ENCODE measurements around the gene RNF26. TPM values are rescaled to one million over a fixed set of nuclear protein-coding genes. Genes with fewer than 3 reads are reported as not detected.

The RNF26 gene
- total and polyA plus RNA-seq, 10 of the 15 experiments (the other 5 are each of a cell fraction or from before 2014, with no cell fraction given): 2.8 to 54.5 (median 17.7) TPM

DNA sequence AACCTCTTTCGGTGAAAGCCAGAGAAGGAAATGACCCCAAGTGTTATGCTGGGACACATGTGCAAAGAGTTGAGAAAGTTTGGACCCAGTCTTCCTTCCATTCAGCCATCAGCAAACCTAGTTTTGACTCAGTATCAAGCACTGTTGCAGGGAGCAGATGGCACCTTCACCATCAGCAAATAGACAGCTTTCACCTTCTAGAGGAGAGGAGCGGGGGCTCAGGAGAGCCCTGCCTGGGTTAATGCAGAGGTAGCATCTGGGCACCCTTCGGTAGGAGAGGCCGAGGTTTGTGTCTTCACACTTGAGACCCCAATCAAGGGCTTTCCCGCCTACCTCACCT, 28.4 kb downstream of the RNF26 start:
- FAIRE-seq (no peak), ATAC-seq (no peak), DNase-seq (ENCODE audit: low read depth, low spot score) (no peak)
- H3K27ac ChIP-seq (ENCODE audit: control insufficient read depth, insufficient read depth): no peak overlapping the region
- WGBS (ENCODE audit: insufficient coverage, insufficient replicate concordance, low lambda C conversion rate, missing lambda C conversion rate): 30% methylated on average over 5 of the region's 5 CpGs
- no peaks in the 10 kb centered on the region for H3K9me3 ChIP-seq (replicated peaks; ENCODE audit: control insufficient read depth, insufficient read depth, low read length)
- H3K27me3 ChIP-seq (replicated peaks in 1 of 2; ENCODE audit: control insufficient read depth in 2 of 2, insufficient read depth in 2 of 2, low read length in 1 of 2): peaks cover 4 to 8% of the 10 kb centered on the region in 2 experiments; a peak in 3 of 4 replicates
- in situ Hi-C loops (cut with MboI): no loop called here
- SMC1A ChIA-PET (ENCODE audit: uncharacterized antibody, unreplicated experiment): no interaction called here
- no peak overlapping the region for H3K9ac ChIP-seq (ENCODE audit: control insufficient read depth, insufficient read depth, low read length)
- TF ChIP-seq RB1 (IDR thresholded peaks at IDR 0.05; ENCODE audit: borderline replicate concordance) (no peak), EP300 (IDR thresholded peaks at IDR 0.05; ENCODE audit: borderline replicate concordance in 1 of 2, control insufficient read depth in 1 of 2, low read depth in 2 of 2, low read length in 2 of 2) (no peak), NFYB (IDR thresholded peaks at IDR 0.05; ENCODE audit: insufficient read depth, low read depth, low read length) (no peak), NR2C2 (IDR thresholded peaks at IDR 0.05; ENCODE audit: borderline replicate concordance, control insufficient read depth, insufficient read length, low read depth) (no peak), MTA3 (IDR thresholded peaks at IDR 0.05; ENCODE audit: borderline replicate concordance, low read length) (no peak), ATF7 (IDR thresholded peaks at IDR 0.05; ENCODE audit: low read depth) (no peak), PAX8 (IDR thresholded peaks at IDR 0.05) (no peak), MTA2 (IDR thresholded peaks at IDR 0.05; ENCODE audit: low read depth) (no peak), WRNIP1 (IDR thresholded peaks at IDR 0.05; ENCODE audit: borderline replicate concordance, low read depth, low read length) (no peak), NFXL1 (IDR thresholded peaks at IDR 0.05; ENCODE audit: borderline replicate concordance) (no peak), RCOR1 (conservative IDR thresholded peaks at IDR 0.05; ENCODE audit: low read depth, low read length) (no peak), TCF12 (IDR thresholded peaks at IDR 0.05; ENCODE audit: low read depth, low read length) (no peak), HDGF (IDR thresholded peaks at IDR 0.05) (no peak), IRF4 (IDR thresholded peaks at IDR 0.05; ENCODE audit: low read depth, low read length) (no peak)
- TF ChIP-seq, protein P1, sequence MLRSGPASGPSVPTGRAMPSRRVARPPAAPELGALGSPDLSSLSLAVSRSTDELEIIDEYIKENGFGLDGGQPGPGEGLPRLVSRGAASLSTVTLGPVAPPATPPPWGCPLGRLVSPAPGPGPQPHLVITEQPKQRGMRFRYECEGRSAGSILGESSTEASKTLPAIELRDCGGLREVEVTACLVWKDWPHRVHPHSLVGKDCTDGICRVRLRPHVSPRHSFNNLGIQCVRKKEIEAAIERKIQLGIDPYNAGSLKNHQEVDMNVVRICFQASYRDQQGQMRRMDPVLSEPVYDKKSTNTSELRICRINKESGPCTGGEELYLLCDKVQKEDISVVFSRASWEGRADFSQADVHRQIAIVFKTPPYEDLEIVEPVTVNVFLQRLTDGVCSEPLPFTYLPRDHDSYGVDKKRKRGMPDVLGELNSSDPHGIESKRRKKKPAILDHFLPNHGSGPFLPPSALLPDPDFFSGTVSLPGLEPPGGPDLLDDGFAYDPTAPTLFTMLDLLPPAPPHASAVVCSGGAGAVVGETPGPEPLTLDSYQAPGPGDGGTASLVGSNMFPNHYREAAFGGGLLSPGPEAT (IDR thresholded peaks at IDR 0.05; ENCODE audit: low read depth): no peak
- TF ChIP-seq, protein P2, sequence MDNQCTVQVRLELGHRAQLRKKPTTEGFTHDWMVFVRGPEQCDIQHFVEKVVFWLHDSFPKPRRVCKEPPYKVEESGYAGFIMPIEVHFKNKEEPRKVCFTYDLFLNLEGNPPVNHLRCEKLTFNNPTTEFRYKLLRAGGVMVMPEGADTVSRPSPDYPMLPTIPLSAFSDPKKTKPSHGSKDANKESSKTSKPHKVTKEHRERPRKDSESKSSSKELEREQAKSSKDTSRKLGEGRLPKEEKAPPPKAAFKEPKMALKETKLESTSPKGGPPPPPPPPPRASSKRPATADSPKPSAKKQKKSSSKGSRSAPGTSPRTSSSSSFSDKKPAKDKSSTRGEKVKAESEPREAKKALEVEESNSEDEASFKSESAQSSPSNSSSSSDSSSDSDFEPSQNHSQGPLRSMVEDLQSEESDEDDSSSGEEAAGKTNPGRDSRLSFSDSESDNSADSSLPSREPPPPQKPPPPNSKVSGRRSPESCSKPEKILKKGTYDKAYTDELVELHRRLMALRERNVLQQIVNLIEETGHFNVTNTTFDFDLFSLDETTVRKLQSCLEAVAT (IDR thresholded peaks at IDR 0.05): no peak
- TF ChIP-seq, protein P3, sequence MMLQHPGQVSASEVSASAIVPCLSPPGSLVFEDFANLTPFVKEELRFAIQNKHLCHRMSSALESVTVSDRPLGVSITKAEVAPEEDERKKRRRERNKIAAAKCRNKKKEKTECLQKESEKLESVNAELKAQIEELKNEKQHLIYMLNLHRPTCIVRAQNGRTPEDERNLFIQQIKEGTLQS (IDR thresholded peaks at IDR 0.05; ENCODE audit: borderline replicate concordance, extremely low read depth, low read depth, low read length): no peak
- BruUV-seq (replicated peaks): no TSS peak
- H3K4me3 ChIP-seq: no peak overlapping the region
- no peak overlapping the region for H3K4me2 ChIP-seq (ENCODE audit: control insufficient read depth, insufficient read depth)
- CTCF ChIA-PET: interaction anchor here (3.0 kb wide), 2 partner anchors 11 to 112 kb away, joined by 17 to 25 read pairs; no protein-coding TSS in a partner anchor
- POLR2A ChIA-PET: no interaction called here
- RAD21 ChIA-PET (ENCODE audit: unreplicated experiment): interaction anchor here (2.1 to 2.2 kb wide), 2 partner anchors 13 to 112 kb away, joined by 5 to 16 read pairs; no protein-coding TSS in a partner anchor
- no peak overlapping the region for H2AFZ ChIP-seq (ENCODE audit: control insufficient read depth, low read depth, low read length)
- peaks cover 7% of the 10 kb centered on the region for H3K4me1 ChIP-seq (ENCODE audit: control insufficient read depth, insufficient read depth, low read length)
- H3K36me3 ChIP-seq (ENCODE audit: control insufficient read depth in 2 of 2, insufficient read depth in 2 of 2, low read length in 1 of 2): no peaks in the 10 kb centered on the region
- 0 out of 2 replicates have a peak, but pooled peaks cover 2% of the 10 kb centered on the region for H4K20me1 ChIP-seq (ENCODE audit: control insufficient read depth, insufficient read depth)
- no peaks in the 10 kb centered on the region for H3K79me2 ChIP-seq (ENCODE audit: control insufficient read depth, insufficient read depth, low read length)
- intact Hi-C loops (cut with micrococcal nuclease; ENCODE audit: unreplicated experiment): no loop called here
